ENCODE measurements around the gene PKM. TPM values are rescaled to one million over a fixed set of nuclear protein-coding genes. Genes with fewer than 3 reads are reported as not detected.

The PKM gene
- total RNA-seq, 1 donor = 2,299 TPM

DNA sequence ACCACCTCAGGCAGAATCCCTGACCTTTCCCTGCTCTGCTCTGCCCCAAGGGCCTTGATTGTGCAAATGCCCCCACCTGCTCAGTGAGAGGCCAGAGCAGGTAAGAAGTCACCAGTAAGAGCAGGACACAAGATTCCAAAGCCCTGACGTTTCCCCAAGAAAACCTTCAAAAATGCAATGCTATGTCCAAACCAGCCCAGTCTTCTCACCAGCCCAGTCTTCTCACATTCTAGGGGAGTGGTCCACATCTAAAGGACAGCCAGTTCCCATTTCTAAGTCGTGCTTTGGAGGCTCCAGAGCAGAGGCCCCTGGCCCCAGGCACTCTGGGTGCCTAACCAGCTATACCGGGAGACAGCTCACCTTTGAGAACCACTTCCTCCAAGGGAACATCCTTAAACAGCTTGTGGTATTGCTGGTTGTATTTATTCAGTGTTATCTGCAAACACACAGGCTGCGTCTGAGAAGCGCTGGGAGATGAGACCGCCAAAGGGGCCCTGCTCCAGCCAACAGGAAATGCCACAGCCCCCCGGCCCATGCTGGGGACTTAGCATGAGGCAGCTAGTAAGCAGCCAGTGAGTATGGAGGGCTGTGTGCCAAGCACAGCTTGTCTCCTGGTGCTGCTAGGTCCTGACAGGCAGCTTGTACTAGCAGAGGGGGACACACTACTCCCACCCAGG lies 62.7 kb downstream of the PKM start:
- Histone ChIP-seq H3K36me3 (ENCODE audit: insufficient read depth, low read length) (no peaks in the 10 kb centered on the region), H3K4me3 (ENCODE audit: insufficient read depth, low read length) (no peak overlapping the region), H3K27ac (ENCODE audit: low read depth, low read length) (no peak overlapping the region), H3K27me3 (ENCODE audit: insufficient read depth, low read length) (peaks cover 30% of the 10 kb centered on the region), H2AFZ (ENCODE audit: low read length) (no peak overlapping the region), H3K9me3 (ENCODE audit: low read depth, low read length) (no peaks in the 10 kb centered on the region), H3K79me2 (ENCODE audit: insufficient read depth, low read length) (no peaks in the 10 kb centered on the region), H3K4me1 (ENCODE audit: insufficient read depth, low read length) (no peaks in the 10 kb centered on the region), H3K4me2 (ENCODE audit: insufficient read depth, low read length) (no peak overlapping the region), H4K20me1 (ENCODE audit: insufficient read depth, low read length) (no peaks in the 10 kb centered on the region)
- TF ChIP-seq CTCF (IDR thresholded peaks at IDR 0.05; ENCODE audit: extremely low read depth, low read depth, low read length) = no peak
- no peak for DNase-seq (ENCODE audit: insufficient read length, low spot score, missing footprints)

GRCh38 chr15:72167445-72167844 lies 63.5 kb downstream of the PKM start:
- no peaks in the 10 kb centered on the region for H4K20me1 ChIP-seq (ENCODE audit: insufficient read depth, low read length)
- H3K4me2 ChIP-seq (ENCODE audit: insufficient read depth, low read length) = no peak overlapping the region
- no peak for DNase-seq (ENCODE audit: insufficient read length, low spot score, missing footprints)
- H3K36me3 ChIP-seq (ENCODE audit: insufficient read depth, low read length) = no peaks in the 10 kb centered on the region
- H3K27ac ChIP-seq (ENCODE audit: low read depth, low read length) = no peak overlapping the region
- H3K27me3 ChIP-seq (ENCODE audit: insufficient read depth, low read length) = peaks cover 27% of the 10 kb centered on the region
- no peak overlapping the region for H3K4me3 ChIP-seq (ENCODE audit: insufficient read depth, low read length)
- H3K4me1 ChIP-seq (ENCODE audit: insufficient read depth, low read length) = no peaks in the 10 kb centered on the region
- no peak for TF ChIP-seq CTCF (IDR thresholded peaks at IDR 0.05; ENCODE audit: extremely low read depth, low read depth, low read length)
- H3K79me2 ChIP-seq (ENCODE audit: insufficient read depth, low read length) = no peaks in the 10 kb centered on the region
- H2AFZ ChIP-seq (ENCODE audit: low read length) = no peak overlapping the region
- H3K9me3 ChIP-seq (ENCODE audit: low read depth, low read length) = no peaks in the 10 kb centered on the region

DNA sequence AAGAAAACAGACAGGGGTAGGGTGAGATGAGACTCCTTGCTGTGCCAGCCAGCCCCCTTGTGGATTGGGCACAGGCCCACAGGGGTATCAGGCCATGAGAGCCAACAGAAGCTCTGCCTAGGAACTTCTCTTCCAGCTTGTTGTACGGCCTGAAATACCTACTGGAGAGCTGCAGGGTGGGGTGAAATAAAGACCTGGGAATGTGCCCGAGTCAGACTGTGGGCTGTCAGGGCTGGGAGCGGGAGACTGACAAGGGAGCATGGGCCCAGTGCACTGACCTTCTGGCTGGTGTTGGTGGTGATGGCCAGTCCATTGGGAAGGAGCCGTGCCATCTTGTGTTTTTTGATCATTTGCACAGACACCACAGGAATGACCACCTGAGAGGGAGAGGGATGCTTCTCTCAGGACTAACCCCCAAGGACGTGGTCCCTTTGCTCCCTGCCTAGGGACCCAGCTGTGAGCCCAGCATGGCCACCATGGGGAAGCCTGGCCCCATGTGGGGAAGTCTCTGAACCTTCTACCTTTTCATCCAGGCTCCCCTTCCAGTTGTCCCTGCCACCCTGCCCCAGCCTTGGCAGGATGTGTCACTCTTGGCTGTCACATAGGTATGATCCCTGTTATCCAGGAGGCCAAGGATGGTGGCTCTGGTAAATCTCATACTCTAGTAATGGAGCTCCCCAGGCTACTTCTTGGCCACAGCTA lies 64.1 kb downstream of the PKM start:
- H3K4me1 ChIP-seq (ENCODE audit: insufficient read depth, low read length) = no peaks in the 10 kb centered on the region
- peak; percentile 71 for DNase-seq (ENCODE audit: insufficient read length, low spot score, missing footprints)
- H3K9me3 ChIP-seq (ENCODE audit: low read depth, low read length) = no peaks in the 10 kb centered on the region
- H3K27me3 ChIP-seq (ENCODE audit: insufficient read depth, low read length) = peaks cover 29% of the 10 kb centered on the region
- H4K20me1 ChIP-seq (ENCODE audit: insufficient read depth, low read length) = no peaks in the 10 kb centered on the region
- no peaks in the 10 kb centered on the region for H3K79me2 ChIP-seq (ENCODE audit: insufficient read depth, low read length)
- H3K4me3 ChIP-seq (ENCODE audit: insufficient read depth, low read length) = no peak overlapping the region
- no peak overlapping the region for H3K4me2 ChIP-seq (ENCODE audit: insufficient read depth, low read length)
- no peak overlapping the region for H2AFZ ChIP-seq (ENCODE audit: low read length)
- TF ChIP-seq CTCF (IDR thresholded peaks at IDR 0.05; ENCODE audit: extremely low read depth, low read depth, low read length) = no peak
- H3K27ac ChIP-seq (ENCODE audit: low read depth, low read length) = no peak overlapping the region
- H3K36me3 ChIP-seq (ENCODE audit: insufficient read depth, low read length) = no peaks in the 10 kb centered on the region

GRCh38 chr15:72163719-72164118 lies 67.3 kb downstream of the PKM start:
- H3K79me2 ChIP-seq (ENCODE audit: insufficient read depth, low read length) = no peaks in the 10 kb centered on the region
- H3K4me1 ChIP-seq (ENCODE audit: insufficient read depth, low read length) = no peaks in the 10 kb centered on the region
- H3K4me2 ChIP-seq (ENCODE audit: insufficient read depth, low read length) = no peak overlapping the region
- DNase-seq (ENCODE audit: insufficient read length, low spot score, missing footprints) = no peak
- H4K20me1 ChIP-seq (ENCODE audit: insufficient read depth, low read length) = no peaks in the 10 kb centered on the region
- H3K9me3 ChIP-seq (ENCODE audit: low read depth, low read length) = no peaks in the 10 kb centered on the region
- no peaks in the 10 kb centered on the region for H3K36me3 ChIP-seq (ENCODE audit: insufficient read depth, low read length)
- H3K4me3 ChIP-seq (ENCODE audit: insufficient read depth, low read length) = no peak overlapping the region
- no peak overlapping the region for H2AFZ ChIP-seq (ENCODE audit: low read length)
- no peak overlapping the region for H3K27ac ChIP-seq (ENCODE audit: low read depth, low read length)
- H3K27me3 ChIP-seq (ENCODE audit: insufficient read depth, low read length) = peaks cover 23% of the 10 kb centered on the region
- TF ChIP-seq CTCF (IDR thresholded peaks at IDR 0.05; ENCODE audit: extremely low read depth, low read depth, low read length) = no peak
